Limb (tissue), 2 donors: ENCODE results near the gene PRRX2.
"Not testable (repeated sequence)": the region's sequence is repeated elsewhere in the genome, so short reads cannot be mapped to it uniquely, and the experiment has no call there.

Source experiments
- DNase-seq, 2 donors: peaks; one replicate each; pipeline ENCODE4 v3.0.0-alpha.2; 2016; ENCODE audit errors: extremely low spot score in 2 of 2

The PRRX2 gene

GRCh38 chr9:129653823-129654553 is 11.5 kb upstream of the PRRX2 start:
- no peak for DNase-seq

DNA sequence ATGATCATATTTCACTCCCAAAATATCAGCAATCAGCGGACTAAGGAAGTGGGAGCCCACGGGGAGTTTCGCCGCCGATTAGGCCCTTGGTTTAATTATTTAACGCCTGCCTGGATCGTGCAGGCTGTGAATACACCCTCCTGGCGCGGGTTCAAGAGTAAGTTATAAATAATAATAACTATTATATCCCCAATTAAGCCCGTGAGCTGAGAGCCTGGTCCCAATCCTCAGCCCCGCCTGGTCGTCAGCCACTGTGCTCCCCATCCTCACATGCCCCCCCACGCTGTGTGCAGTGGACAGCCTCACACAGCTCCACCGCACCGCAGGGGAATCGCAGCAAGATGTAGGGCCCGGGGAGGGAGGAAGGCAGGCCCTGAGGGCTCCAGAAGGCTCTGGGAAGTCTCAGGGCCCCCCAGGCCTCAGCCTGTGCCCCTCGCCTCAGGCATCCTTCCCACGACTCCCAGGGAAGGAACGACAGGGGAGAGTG is 10.8 kb upstream of the PRRX2 start:
- DNase-seq: no peak

DNA sequence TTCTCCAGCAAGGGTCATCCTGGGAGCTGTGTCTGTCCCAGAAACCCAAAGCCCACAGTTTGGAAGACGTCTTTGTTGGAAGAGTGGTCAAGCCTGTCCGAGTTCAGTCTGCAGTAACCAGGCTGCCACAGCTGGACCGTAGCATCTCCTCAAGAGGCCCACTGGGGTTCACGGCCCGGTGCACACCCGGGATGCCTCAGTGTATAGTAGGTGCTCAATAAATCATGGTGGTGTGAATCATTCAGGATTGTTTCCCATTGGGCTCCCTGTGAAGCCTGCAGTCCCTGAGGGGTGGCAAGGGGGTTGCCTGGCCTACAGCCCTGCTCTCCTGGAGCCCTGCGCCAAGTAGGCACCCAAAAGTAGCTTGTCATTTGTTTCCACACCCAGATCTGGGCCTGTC is 10.3 kb upstream of the PRRX2 start:
- DNase-seq: no peak

GRCh38 chr9:129655696-129656095 is 9.8 kb upstream of the PRRX2 start:
- no peak for DNase-seq

- no peak for DNase-seq
Measured at GRCh38 chr9:129656795-129657390, 8.6 kb upstream of the PRRX2 start.

- DNase-seq: no peak
Measured at GRCh38 chr9:129661029-129661428, 4.4 kb upstream of the PRRX2 start.

- DNase-seq: not testable (repeated sequence)
Measured at GRCh38 chr9:129662239-129662638, 3.2 kb upstream of the PRRX2 start.

DNA sequence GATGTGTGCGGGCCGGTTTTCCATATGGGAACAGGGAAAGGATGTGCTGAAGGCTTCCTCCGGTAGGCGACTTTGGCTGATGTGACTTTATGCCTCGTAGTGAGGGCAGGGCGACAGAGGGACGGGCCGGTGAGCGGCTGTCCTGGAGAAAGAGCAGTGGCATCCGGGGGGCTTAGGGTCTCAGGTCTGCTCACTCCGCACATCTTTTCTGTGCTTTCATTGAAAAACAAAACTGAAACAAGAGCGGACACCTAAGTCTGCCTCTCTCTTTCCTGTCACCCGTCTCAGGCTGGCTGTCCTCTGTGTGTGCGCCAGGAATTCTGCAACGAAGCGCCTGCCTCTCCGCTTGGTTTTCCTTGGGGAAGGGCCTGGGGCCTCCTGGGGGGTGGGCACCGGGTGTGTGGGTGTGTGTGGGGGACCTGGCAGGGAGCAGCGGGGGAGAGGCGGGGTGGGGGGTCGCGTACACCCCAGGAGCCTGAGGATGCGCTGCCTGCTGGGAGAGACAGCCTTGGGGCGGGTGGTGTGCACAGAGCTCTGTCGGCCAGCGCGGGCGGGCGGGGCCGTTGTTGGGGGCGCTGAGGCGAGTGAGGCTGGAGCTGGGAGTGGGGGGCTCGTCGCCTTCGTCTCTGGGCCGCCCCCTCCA is 580 bp upstream of the PRRX2 start:
- no peak for DNase-seq

- peak in 1 of 2 donors; percentile 46 for DNase-seq
Measured at GRCh38 chr9:129665814-129666520, 520 bp downstream of the PRRX2 start.

GRCh38 chr9:129666575-129666974 is 1.1 kb downstream of the PRRX2 start:
- DNase-seq: no peak

GRCh38 chr9:129667378-129667777 is 1.9 kb downstream of the PRRX2 start:
- DNase-seq: no peak

- no peak for DNase-seq
Measured at GRCh38 chr9:129667850-129668249, 2.4 kb downstream of the PRRX2 start.

- DNase-seq: no peak
Measured at GRCh38 chr9:129669141-129669718, 3.8 kb downstream of the PRRX2 start.

DNA sequence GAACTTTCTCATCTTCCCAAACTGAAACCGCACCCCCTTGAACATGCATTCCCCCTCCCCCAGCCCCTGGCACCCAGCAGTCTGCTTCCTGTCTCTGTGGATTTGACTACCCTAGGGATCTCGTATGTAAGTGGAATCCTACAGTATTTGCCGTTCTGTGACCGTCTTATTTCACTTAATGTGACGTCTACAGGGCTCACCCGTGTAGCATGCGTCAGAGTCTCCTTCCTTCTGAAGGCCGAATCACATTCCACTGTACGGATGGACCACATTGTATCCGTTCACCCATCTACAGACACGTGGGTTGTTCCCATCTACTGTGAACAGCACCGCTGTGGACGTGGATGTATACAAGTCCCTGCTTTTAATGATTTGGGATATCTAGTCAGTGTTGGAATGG is 4.5 kb downstream of the PRRX2 start:
- DNase-seq: no peak

- no peak for DNase-seq
Measured at GRCh38 chr9:129671065-129671464, 5.6 kb downstream of the PRRX2 start.

GRCh38 chr9:129671519-129671918 is 6.1 kb downstream of the PRRX2 start:
- DNase-seq: no peak

DNA sequence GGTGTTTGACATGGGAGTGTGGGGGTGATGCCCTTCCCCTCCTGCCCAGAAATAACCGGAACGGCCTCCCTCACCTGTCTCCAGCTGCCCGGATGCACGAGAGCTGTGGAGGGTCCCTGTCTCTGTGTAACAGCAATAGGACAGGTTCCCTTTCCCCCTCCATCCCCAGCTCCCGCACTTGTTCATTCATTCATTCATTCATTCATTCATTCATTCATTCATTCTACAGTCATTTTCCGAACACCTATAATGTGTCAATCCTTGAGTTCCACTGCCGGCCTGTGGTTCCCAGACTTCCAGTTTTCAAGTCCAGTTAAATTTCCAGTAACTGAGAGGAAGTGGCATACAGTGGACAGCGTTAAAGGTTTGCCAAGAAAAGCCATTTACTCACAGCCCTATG is 7.3 kb downstream of the PRRX2 start:
- DNase-seq: no peak

- DNase-seq: no peak
Measured at GRCh38 chr9:129673602-129674001, 8.2 kb downstream of the PRRX2 start.

DNA sequence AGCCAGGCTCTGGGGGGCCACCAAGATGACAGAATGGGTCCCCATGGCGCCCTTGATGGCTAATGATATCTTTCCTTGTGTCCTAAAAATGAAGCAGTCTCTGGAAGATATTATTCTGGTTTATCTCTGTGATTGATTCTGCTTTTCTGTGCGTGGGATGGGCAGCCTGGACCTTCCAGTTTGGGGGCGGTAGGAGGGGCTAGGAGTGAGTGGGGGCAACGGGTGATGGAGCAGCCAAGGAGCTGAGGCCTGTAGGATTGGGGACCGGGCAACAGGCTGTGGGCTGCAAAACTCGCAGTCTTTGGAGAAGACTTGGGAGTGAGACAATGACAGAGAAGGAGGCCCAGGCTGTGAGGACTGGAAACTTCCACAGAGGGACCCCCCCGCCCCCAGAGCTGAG is 8.8 kb downstream of the PRRX2 start:
- DNase-seq: no peak

- peak in 1 of 2 donors; percentile 60 for DNase-seq
Measured at GRCh38 chr9:129675620-129676019, 10.2 kb downstream of the PRRX2 start.

DNA sequence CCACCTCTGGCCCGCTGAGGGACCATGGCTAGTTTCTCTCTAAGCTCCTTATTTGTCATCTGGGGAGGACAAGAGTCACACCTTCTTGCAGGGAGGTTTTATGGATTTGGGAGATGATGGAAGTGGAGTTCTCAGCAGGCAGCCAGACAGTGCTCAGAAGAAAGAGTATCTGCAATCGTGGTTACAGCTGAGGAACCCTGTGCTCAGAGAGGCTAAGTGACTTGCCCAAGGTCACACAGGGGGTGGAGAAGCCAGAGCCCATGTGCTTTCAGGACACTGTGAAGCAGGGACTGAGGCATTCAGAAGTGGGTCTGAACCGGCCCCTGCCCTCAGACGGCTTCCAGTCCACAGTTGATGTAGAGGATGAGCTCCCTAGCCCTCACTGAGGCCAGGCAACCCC is 10.8 kb downstream of the PRRX2 start:
- no peak for DNase-seq

DNA sequence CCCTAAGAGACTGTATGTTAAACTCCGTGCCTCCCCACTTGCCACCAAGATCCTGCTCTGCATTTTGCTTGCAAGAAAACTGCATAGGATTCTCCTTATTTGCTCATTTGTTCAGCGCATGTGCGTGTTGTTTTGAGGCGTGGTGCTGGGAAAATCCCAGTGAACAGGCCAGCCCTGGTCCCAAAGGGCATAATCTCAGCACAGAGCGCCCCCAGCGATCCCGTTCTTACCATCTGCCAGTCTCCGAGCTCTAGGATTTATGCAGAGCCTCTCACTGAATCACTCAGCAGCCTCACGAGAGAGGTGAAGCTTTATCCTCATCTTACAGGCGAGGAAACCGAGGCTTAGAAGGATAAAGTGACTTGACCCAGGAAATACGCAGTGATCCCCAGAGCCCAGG is 11.5 kb downstream of the PRRX2 start:
- no peak for DNase-seq
